ENCODE data around the gene IFRD1.

The IFRD1 gene

GRCh38 chr7:112492186-112492585 lies 41.9 kb downstream of the IFRD1 start:
- Mint-ChIP-seq H3K27ac (no peak overlapping the region), H3K27me3 (peaks cover 3% of the 10 kb centered on the region), H3K4me3 (no peak overlapping the region), H3K36me3 (peaks cover 4% of the 10 kb centered on the region), H3K9me3 (ENCODE audit: low read depth) (no peaks in the 10 kb centered on the region), H3K4me1 (ENCODE audit: low read depth) (no peaks in the 10 kb centered on the region)

GRCh38 chr7:112494656-112495055 lies 44.4 kb downstream of the IFRD1 start:
- Mint-ChIP-seq H3K27ac (no peak overlapping the region), H3K4me3 (no peak overlapping the region), H3K36me3 (peaks cover 3% of the 10 kb centered on the region), H3K9me3 (ENCODE audit: low read depth) (no peaks in the 10 kb centered on the region), H3K27me3 (peaks cover 6% of the 10 kb centered on the region), H3K4me1 (ENCODE audit: low read depth) (no peaks in the 10 kb centered on the region)

- Mint-ChIP-seq H3K36me3 (no peaks in the 10 kb centered on the region), H3K27me3 (peaks cover 6% of the 10 kb centered on the region), H3K27ac (no peak overlapping the region), H3K4me3 (no peak overlapping the region), H3K9me3 (ENCODE audit: low read depth) (no peaks in the 10 kb centered on the region), H3K4me1 (ENCODE audit: low read depth) (no peaks in the 10 kb centered on the region)
Observed at GRCh38 chr7:112495156-112495788, 45.0 kb downstream of the IFRD1 start.

DNA sequence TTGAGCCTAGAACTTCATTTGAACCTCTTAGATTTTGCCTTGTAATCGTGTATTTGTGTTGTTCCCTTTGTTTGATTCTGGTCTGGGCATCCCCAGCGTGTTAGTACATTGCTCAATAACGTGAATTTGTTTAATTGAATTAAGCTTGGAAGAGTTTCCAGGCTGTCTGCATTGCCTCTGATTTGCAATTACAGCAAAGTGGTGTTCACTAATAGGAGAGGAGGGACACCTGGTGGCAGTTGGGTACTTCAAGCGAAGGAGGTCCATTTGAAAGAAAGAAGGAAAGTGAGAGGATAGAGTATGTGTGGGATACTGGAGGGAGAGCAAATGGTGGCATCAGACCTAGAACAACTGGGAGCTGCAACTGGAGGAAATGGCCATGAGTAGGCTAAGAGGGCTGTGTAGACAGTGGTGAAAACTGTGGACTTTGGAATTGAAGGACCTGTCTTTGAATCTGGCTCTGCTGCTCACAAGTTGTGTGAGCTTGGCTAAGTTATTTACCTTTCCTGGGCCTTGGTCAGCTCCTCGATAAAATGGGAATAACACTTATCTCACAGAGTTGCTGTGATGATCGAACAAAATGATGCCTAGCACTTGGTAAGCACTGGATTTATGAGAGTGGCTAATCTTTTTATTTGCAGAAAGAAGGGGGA lies 45.7 kb downstream of the IFRD1 start:
- no peak overlapping the region for H3K4me3 Mint-ChIP-seq
- H3K4me1 Mint-ChIP-seq (ENCODE audit: low read depth), result no peaks in the 10 kb centered on the region
- H3K9me3 Mint-ChIP-seq (ENCODE audit: low read depth), result no peaks in the 10 kb centered on the region
- H3K27ac Mint-ChIP-seq, result no peak overlapping the region
- H3K36me3 Mint-ChIP-seq, result no peaks in the 10 kb centered on the region
- H3K27me3 Mint-ChIP-seq, result peaks cover 6% of the 10 kb centered on the region

DNA sequence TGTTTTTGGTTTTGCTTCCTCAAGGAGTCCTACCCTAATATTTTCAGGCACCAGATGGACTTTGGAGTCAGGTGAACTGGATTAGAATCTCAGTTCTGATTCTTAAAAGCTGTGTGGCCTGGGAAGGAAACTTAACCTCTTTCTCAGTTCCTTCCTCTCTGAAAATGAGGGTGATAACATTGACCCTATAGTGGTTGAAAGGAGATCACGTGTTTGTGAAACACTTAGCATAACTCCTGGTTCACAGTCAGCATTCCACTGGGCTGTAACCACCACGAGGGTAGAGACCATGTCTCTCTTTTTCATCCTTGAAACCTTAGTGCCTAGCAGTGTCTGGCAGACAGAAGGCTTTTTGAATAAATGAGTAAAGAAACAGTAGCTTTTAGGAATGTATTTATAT lies 47.2 kb downstream of the IFRD1 start:
- Mint-ChIP-seq H3K27ac (no peak overlapping the region), H3K4me1 (ENCODE audit: low read depth) (no peaks in the 10 kb centered on the region), H3K4me3 (no peak overlapping the region), H3K9me3 (ENCODE audit: low read depth) (no peaks in the 10 kb centered on the region), H3K36me3 (no peaks in the 10 kb centered on the region), H3K27me3 (peaks cover 6% of the 10 kb centered on the region)

GRCh38 chr7:112500619-112501018 lies 50.4 kb downstream of the IFRD1 start:
- Mint-ChIP-seq H3K36me3 (no peaks in the 10 kb centered on the region), H3K9me3 (ENCODE audit: low read depth) (no peaks in the 10 kb centered on the region), H3K4me1 (ENCODE audit: low read depth) (no peaks in the 10 kb centered on the region), H3K27me3 (peaks cover 6% of the 10 kb centered on the region), H3K4me3 (no peak overlapping the region), H3K27ac (no peak overlapping the region)

DNA sequence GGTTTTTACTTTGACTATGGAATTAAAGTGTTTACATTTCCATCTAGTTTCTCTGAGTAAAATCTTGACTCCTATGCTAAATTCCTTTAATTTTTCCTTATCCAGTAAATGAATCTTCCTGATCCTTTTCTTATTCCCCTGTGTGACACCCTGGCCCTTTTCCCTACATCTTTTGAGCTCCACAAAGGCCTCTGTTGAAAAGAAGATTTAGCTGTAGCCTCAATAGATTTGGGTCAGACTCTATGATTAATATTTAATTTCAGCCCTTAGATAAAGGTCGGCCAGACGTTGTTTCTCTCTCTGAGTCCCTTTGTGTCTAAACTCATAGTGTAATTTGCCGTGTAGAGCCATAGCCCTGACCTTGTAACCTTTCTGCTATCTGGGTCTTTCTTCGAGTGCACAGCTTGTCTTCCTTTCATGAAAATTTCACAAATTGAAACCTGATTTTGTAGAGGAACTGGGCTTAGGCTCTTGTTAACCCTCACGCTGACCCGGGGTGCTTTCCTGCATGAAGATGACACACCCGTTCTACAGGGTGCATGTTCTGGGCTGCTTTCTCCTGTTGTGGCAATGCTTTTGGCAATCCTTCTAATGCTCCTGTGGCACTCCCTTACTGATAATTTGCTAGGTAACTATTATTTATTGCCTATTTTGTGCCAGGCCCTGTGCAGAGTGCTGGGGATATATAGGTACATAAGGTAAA lies 51.7 kb downstream of the IFRD1 start:
- H3K27ac Mint-ChIP-seq, result no peak overlapping the region
- peaks cover 5% of the 10 kb centered on the region for H3K27me3 Mint-ChIP-seq
- no peaks in the 10 kb centered on the region for H3K36me3 Mint-ChIP-seq
- no peak overlapping the region for H3K4me3 Mint-ChIP-seq
- H3K9me3 Mint-ChIP-seq (ENCODE audit: low read depth), result no peaks in the 10 kb centered on the region
- H3K4me1 Mint-ChIP-seq (ENCODE audit: low read depth), result no peaks in the 10 kb centered on the region

- H3K27me3 Mint-ChIP-seq, result peaks cover 5% of the 10 kb centered on the region
- H3K27ac Mint-ChIP-seq, result no peak overlapping the region
- no peak overlapping the region for H3K4me3 Mint-ChIP-seq
- no peaks in the 10 kb centered on the region for H3K9me3 Mint-ChIP-seq (ENCODE audit: low read depth)
- H3K36me3 Mint-ChIP-seq, result no peaks in the 10 kb centered on the region
- no peaks in the 10 kb centered on the region for H3K4me1 Mint-ChIP-seq (ENCODE audit: low read depth)
Observed at GRCh38 chr7:112502700-112503099, 52.4 kb downstream of the IFRD1 start.

DNA sequence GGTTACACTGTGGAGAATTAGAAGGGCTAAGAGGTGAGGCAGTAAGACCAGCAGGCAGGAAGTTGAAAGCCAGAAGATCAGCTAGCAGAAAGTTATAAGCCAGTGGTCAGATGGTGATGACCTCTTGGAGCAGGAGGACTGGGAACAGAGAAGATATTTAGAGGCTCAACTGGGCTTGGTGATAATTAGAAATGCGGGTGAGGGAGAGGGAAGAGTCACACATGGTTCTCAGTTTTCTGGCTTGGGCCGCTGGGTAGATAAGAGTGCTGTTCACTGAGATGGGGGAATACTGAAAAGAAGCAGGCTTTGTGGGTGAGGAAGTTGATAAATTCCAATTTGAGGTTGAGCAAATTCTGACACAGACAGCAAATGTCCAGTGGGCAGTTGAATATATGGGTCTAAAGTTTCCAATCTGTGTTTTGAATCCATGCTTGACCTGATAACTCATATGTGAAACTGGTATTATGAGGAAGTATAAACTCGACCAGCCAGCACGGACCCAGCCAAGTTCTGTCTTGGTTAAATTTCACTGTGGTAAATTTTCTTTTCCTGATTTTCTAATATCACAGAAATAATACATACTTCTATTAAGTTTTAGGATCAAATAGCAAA lies 53.2 kb downstream of the IFRD1 start:
- Mint-ChIP-seq H3K36me3 (no peaks in the 10 kb centered on the region), H3K4me1 (ENCODE audit: low read depth) (no peaks in the 10 kb centered on the region), H3K27me3 (peaks cover 1% of the 10 kb centered on the region), H3K9me3 (ENCODE audit: low read depth) (no peaks in the 10 kb centered on the region), H3K27ac (no peak overlapping the region), H3K4me3 (no peak overlapping the region)

GRCh38 chr7:112504093-112504695 lies 53.9 kb downstream of the IFRD1 start:
- H3K27ac Mint-ChIP-seq, result no peak overlapping the region
- no peak overlapping the region for H3K4me3 Mint-ChIP-seq
- no peaks in the 10 kb centered on the region for H3K4me1 Mint-ChIP-seq (ENCODE audit: low read depth)
- no peaks in the 10 kb centered on the region for H3K36me3 Mint-ChIP-seq
- no peaks in the 10 kb centered on the region for H3K9me3 Mint-ChIP-seq (ENCODE audit: low read depth)
- H3K27me3 Mint-ChIP-seq, result peaks cover 1% of the 10 kb centered on the region

- Mint-ChIP-seq H3K36me3 (no peaks in the 10 kb centered on the region), H3K9me3 (ENCODE audit: low read depth) (no peaks in the 10 kb centered on the region), H3K4me1 (ENCODE audit: low read depth) (peaks cover 2% of the 10 kb centered on the region), H3K27me3 (peaks cover 1% of the 10 kb centered on the region), H3K27ac (no peak overlapping the region), H3K4me3 (no peak overlapping the region)
Observed at GRCh38 chr7:112505495-112505894, 55.2 kb downstream of the IFRD1 start.

DNA sequence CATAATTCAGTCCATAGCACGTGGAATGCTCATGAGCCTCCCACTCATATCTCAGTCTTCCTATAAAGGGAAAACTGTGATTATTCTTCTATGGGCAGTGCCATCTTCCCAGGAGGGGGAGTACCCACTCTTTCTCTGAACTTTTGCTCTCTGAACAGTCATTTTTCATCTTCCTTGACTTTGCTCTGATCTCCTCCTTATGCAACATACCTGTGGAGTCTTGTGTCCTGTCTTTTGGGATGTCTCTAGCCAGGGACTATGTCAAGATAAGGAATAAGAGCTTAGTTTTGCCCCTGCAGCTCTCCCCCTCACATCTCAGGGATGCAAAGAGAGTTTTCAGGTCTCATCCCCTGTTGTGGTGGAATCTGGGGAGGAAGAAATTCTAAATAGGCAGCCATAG lies 58.1 kb downstream of the IFRD1 start:
- Mint-ChIP-seq H3K36me3 (no peaks in the 10 kb centered on the region), H3K27me3 (peaks cover 1% of the 10 kb centered on the region), H3K4me1 (ENCODE audit: low read depth) (peaks cover 2% of the 10 kb centered on the region), H3K4me3 (no peak overlapping the region), H3K27ac (no peak overlapping the region), H3K9me3 (ENCODE audit: low read depth) (no peaks in the 10 kb centered on the region)

- Mint-ChIP-seq H3K27me3 (peaks cover 1% of the 10 kb centered on the region), H3K4me1 (ENCODE audit: low read depth) (peaks cover 2% of the 10 kb centered on the region), H3K36me3 (no peaks in the 10 kb centered on the region), H3K27ac (no peak overlapping the region), H3K4me3 (no peak overlapping the region), H3K9me3 (ENCODE audit: low read depth) (no peaks in the 10 kb centered on the region)
Observed at GRCh38 chr7:112509402-112509801, 59.1 kb downstream of the IFRD1 start.

- H3K36me3 Mint-ChIP-seq, result no peaks in the 10 kb centered on the region
- no peak overlapping the region for H3K27ac Mint-ChIP-seq
- H3K27me3 Mint-ChIP-seq, result peaks cover 1% of the 10 kb centered on the region
- no peak overlapping the region for H3K4me3 Mint-ChIP-seq
- peaks cover 2% of the 10 kb centered on the region for H3K4me1 Mint-ChIP-seq (ENCODE audit: low read depth)
- H3K9me3 Mint-ChIP-seq (ENCODE audit: low read depth), result no peaks in the 10 kb centered on the region
Observed at GRCh38 chr7:112510001-112510742, 59.9 kb downstream of the IFRD1 start.

Measured in activated naive CD8-positive, alpha-beta T cell (primary cell).